CD8-positive, alpha-beta memory T cell (primary cell): Measurements from ENCODE around the gene IRAK1. TPM values are rescaled to one million over a fixed set of nuclear protein-coding genes. Genes with fewer than 3 reads are reported as not detected.

Source experiments
- CTCF ChIA-PET: fragments of 350-600 bp; sonication (Branson Sonifier 250); formaldehyde crosslinking; loops from one replicate; lab custom pipeline; 2021; ENCODE audit warnings: antibody characterized with exemption; lab: Charles Lee
- POLR2A ChIA-PET: fragments of 350-600 bp; sonication (Branson Sonifier 250); formaldehyde crosslinking; loops from one replicate; lab custom pipeline; 2021; ENCODE audit warnings: antibody characterized with exemption; lab: Charles Lee
- DNase-seq, 5 donors: peaks; one replicate each; pipeline versions ENCODE4 v3.0.0 to v3.0.0-alpha.2; 2020 to 2022; ENCODE audit warnings: mixed read lengths in 1 of 5
- H3K27ac ChIP-seq: one replicate; pipeline ENCODE4 v1.7.0; 2013; ENCODE audit warnings: low read depth, mild to moderate bottlenecking, low read length, moderate library complexity
- H3K27me3 ChIP-seq: 2 replicates; pipeline ENCODE4 v1.7.0; 2013; ENCODE audit warnings: low read length, mild to moderate bottlenecking; ENCODE audit not compliant: insufficient read depth, poor library complexity, severe bottlenecking
- H3K36me3 ChIP-seq: 2 replicates; pipeline ENCODE4 v1.7.0; 2013; ENCODE audit warnings: mild to moderate bottlenecking, low read length, moderate library complexity; ENCODE audit not compliant: insufficient read depth
- H3K4me1 ChIP-seq: 2 replicates; pipeline ENCODE4 v1.7.0; 2013; ENCODE audit warnings: mild to moderate bottlenecking, low read length, moderate library complexity; ENCODE audit not compliant: insufficient read depth
- H3K4me3 ChIP-seq: 2 replicates; pipeline ENCODE4 v1.7.0; 2013; ENCODE audit warnings: mild to moderate bottlenecking, low read length
- H3K9me3 ChIP-seq: 2 replicates; pipeline ENCODE4 v1.7.0; 2013; ENCODE audit warnings: mild to moderate bottlenecking, low read length
- H3K27ac Mint-ChIP-seq, 8 donors: one replicate each; pipeline ENCODE4 v1.8.0; 2020 to 2021; ENCODE audit warnings: mixed read lengths in 8 of 8, mild to moderate bottlenecking in 6 of 8, inconsistent platforms in 3 of 8, moderate library complexity in 3 of 8
- H3K27me3 Mint-ChIP-seq, 2 donors: one replicate each; pipeline ENCODE4 v1.8.0; 2020 to 2021; ENCODE audit warnings: mixed read lengths in 2 of 2, mild to moderate bottlenecking in 1 of 2, moderate library complexity in 1 of 2
- H3K36me3 Mint-ChIP-seq, 3 donors: one replicate each; pipeline ENCODE4 v1.8.0; 2020 to 2021; ENCODE audit warnings: mixed read lengths in 3 of 3, inconsistent platforms in 1 of 3, mild to moderate bottlenecking in 1 of 3
- H3K4me1 Mint-ChIP-seq, 3 donors: one replicate each; pipeline ENCODE4 v1.8.0; 2020 to 2021; ENCODE audit warnings: mixed read lengths in 3 of 3, inconsistent platforms in 1 of 3, mild to moderate bottlenecking in 1 of 3
- H3K4me3 Mint-ChIP-seq, 7 donors: one replicate each; pipeline ENCODE4 v1.8.0; 2020 to 2021; ENCODE audit warnings: mixed read lengths in 7 of 7, mild to moderate bottlenecking in 6 of 7, moderate library complexity in 4 of 7, inconsistent platforms in 2 of 7
- H3K9me3 Mint-ChIP-seq, 5 donors: one replicate each; pipeline ENCODE4 v1.8.0; 2020 to 2022; ENCODE audit warnings: mixed read lengths in 5 of 5, mild to moderate bottlenecking in 3 of 5, moderate library complexity in 2 of 5, inconsistent platforms in 1 of 5
- polyA plus RNA-seq: library from polyadenylated mRNA; unstranded; fragments of 300-500 nt; fragmentation: Illumina TruSeq; gene quantifications from one replicate; pipeline ENCODE4 v1.2.3, GENCODE V29; 2021
- total RNA-seq, 2 experiments: library from RNA; stranded (reverse); gene quantifications; one replicate each; pipeline ENCODE4 v1.2.3, GENCODE V29; 2021

IRAK1 gene
- total and polyA plus RNA-seq, 3 experiments from 2014 or later: 58.0 to 214 (median 208) TPM

- POLR2A ChIA-PET: no interaction called here
- no peaks in the 10 kb centered on the region for H3K9me3 Mint-ChIP-seq
- H3K9me3 ChIP-seq: no peaks in the 10 kb centered on the region
- H3K4me3 Mint-ChIP-seq: no peak overlapping the region
- CTCF ChIA-PET: no interaction called here
- peaks cover 13 to 20% (median 16%) of the 10 kb centered on the region in 3 donors for H3K4me1 Mint-ChIP-seq
- no peak overlapping the region for H3K27ac ChIP-seq
- peaks cover 0 to 2% (median 0%) of the 10 kb centered on the region in 3 donors for H3K36me3 Mint-ChIP-seq
- peak overlapping the region in 3 of 8 donors; percentile 47 to 77 (median 66) for H3K27ac Mint-ChIP-seq
- peaks cover 20% of the 10 kb centered on the region for H3K4me1 ChIP-seq
- H3K27me3 Mint-ChIP-seq: peaks cover 0 to 7% of the 10 kb centered on the region in 2 donors
- H3K4me3 ChIP-seq: no peak overlapping the region
- H3K27me3 ChIP-seq: no peaks in the 10 kb centered on the region
- H3K36me3 ChIP-seq: no peaks in the 10 kb centered on the region
- no peak for DNase-seq
Observed at GRCh38 chrX:153991013-153991580, 28.6 kb downstream of the IRAK1 start.

GRCh38 chrX:153989973-153990655 lies 29.6 kb downstream of the IRAK1 start:
- Histone ChIP-seq H3K4me3 (no peak overlapping the region), H3K27ac (no peak overlapping the region), H3K27me3 (no peaks in the 10 kb centered on the region), H3K9me3 (no peaks in the 10 kb centered on the region), H3K36me3 (no peaks in the 10 kb centered on the region), H3K4me1 (peaks cover 22% of the 10 kb centered on the region)
- CTCF ChIA-PET: no interaction called here
- DNase-seq: peak in 2 of 5 donors; percentile 24 to 47
- H3K27me3 Mint-ChIP-seq: peaks cover 0 to 7% of the 10 kb centered on the region in 2 donors
- peaks cover 0 to 2% (median 0%) of the 10 kb centered on the region in 3 donors for H3K36me3 Mint-ChIP-seq
- peak overlapping the region; percentile 3 to 94 (median 74) for H3K27ac Mint-ChIP-seq
- H3K9me3 Mint-ChIP-seq: no peaks in the 10 kb centered on the region
- POLR2A ChIA-PET: interaction anchor here (0.6 to 0.7 kb wide), 2 partner anchors 8 to 19 kb away, joined by 4 read pairs; partner anchors contain the start of gene HCFC1
- peak overlapping the region in 2 of 7 donors; percentile 34 to 58 for H3K4me3 Mint-ChIP-seq
- H3K4me1 Mint-ChIP-seq: peaks cover 13 to 25% (median 16%) of the 10 kb centered on the region in 3 donors

GRCh38 chrX:153988493-153988892 lies 31.2 kb downstream of the IRAK1 start:
- H3K27ac Mint-ChIP-seq: peak overlapping the region in 3 of 8 donors; percentile 24 to 53 (median 47)
- no peaks in the 10 kb centered on the region for H3K36me3 ChIP-seq
- peaks cover 0 to 2% (median 0%) of the 10 kb centered on the region in 3 donors for H3K36me3 Mint-ChIP-seq
- peaks cover 0 to 7% of the 10 kb centered on the region in 2 donors for H3K27me3 Mint-ChIP-seq
- H3K4me3 ChIP-seq: no peak overlapping the region
- H3K4me3 Mint-ChIP-seq: no peak overlapping the region
- no peak for DNase-seq
- no peaks in the 10 kb centered on the region for H3K27me3 ChIP-seq
- H3K4me1 ChIP-seq: peaks cover 38% of the 10 kb centered on the region
- ChIA-PET CTCF (no interaction called here), POLR2A (interaction anchor here (0.6 kb wide), 1 partner anchor 14 kb away, joined by 3 read pairs; no protein-coding TSS in a partner anchor)
- H3K4me1 Mint-ChIP-seq: peaks cover 25 to 38% (median 29%) of the 10 kb centered on the region in 3 donors
- H3K27ac ChIP-seq: no peak overlapping the region
- H3K9me3 ChIP-seq: no peaks in the 10 kb centered on the region
- no peaks in the 10 kb centered on the region for H3K9me3 Mint-ChIP-seq

DNA sequence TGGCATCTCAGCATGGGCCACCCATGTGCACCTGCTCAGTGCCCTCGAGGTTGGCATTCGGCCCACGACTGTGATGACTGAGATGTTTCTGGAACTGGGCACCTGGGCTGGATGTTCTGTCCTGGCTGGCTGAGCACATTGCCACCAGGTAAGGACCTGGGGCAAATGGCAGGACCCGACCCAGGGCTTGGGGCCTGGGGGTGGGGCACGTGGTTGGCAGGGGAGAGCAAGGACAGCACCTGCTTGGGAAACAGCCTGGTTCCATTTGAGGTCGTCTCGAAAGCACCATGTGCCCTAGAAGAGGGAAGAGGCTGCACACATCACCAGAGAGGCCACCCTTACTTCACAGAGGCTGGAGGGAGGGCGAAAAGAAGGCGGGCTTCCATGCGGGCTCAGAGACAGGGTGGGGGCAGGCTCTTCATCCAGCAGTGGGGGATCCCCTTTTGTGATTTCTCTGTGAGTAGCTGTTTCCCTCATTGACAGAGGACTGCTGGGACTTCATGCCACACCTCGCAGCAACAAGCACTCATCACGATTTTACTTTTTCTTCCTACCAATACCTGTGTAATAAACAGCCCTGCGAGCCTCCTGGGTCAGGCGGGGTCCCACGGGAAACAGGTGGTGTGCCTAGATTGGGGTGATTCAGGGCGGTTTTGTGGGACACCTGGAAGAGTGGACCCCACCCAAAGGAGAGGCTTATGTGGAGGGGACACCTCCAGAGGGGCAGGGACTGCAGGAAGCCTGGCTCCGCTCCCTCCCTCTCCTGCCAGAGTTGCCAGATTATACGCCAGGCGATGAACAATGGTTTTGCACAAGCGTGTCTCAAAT lies 35.1 kb downstream of the IRAK1 start:
- Mint-ChIP-seq H3K36me3 (peaks cover 0 to 2% (median 0%) of the 10 kb centered on the region in 3 donors), H3K27ac (peak overlapping the region; percentile 90 to 98 (median 95)), H3K4me3 (peak overlapping the region; percentile 50 to 92 (median 76)), H3K4me1 (peaks cover 40 to 63% (median 47%) of the 10 kb centered on the region in 3 donors), H3K9me3 (no peaks in the 10 kb centered on the region), H3K27me3 (peaks cover 0 to 6% of the 10 kb centered on the region in 2 donors)
- H3K36me3 ChIP-seq: no peaks in the 10 kb centered on the region
- peak in 1 of 5 donors; percentile 41 for DNase-seq
- peak overlapping the region; percentile 61 for H3K27ac ChIP-seq
- peak overlapping the region; percentile 45 for H3K4me3 ChIP-seq
- H3K27me3 ChIP-seq: no peaks in the 10 kb centered on the region
- H3K9me3 ChIP-seq: no peaks in the 10 kb centered on the region
- ChIA-PET POLR2A (interaction anchor here (1.3 to 2.0 kb wide), 2 partner anchors 10 to 13 kb away, joined by 4 to 6 read pairs; partner anchors contain the start of gene HCFC1), CTCF (interaction anchor here (1.8 kb wide), 1 partner anchor 29 kb away, joined by 6 read pairs; no protein-coding TSS in a partner anchor)
- H3K4me1 ChIP-seq: peaks cover 58% of the 10 kb centered on the region

DNA sequence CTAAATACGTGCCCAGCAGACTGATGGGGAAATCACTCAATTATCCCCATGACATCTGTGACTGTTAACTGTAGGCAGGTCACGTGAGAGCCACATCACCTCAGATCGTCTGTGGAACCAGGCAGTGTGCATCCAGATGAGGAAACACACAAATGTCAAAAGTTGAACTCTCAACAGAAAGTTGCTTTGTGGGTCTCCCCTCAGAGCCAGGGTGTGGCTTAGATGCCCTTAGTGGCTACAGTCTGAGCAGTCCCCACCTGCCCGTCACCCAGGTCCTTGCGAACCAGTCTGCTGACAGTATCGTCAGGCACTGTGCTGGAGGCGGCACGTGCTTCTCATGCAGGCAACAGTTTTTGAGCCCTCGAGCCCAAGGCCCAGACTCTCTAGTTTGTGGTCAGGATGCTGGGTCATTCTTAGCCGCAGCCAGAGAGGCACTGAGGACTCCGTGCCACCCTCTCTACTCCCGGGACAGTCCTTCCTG lies 36.3 kb downstream of the IRAK1 start:
- Histone ChIP-seq H3K27me3 (no peaks in the 10 kb centered on the region), H3K9me3 (no peaks in the 10 kb centered on the region), H3K4me1 (peaks cover 55% of the 10 kb centered on the region), H3K4me3 (no peak overlapping the region), H3K27ac (no peak overlapping the region), H3K36me3 (no peaks in the 10 kb centered on the region)
- Mint-ChIP-seq H3K27ac (peak overlapping the region; percentile 54 to 98 (median 86)), H3K36me3 (no peaks in the 10 kb centered on the region), H3K9me3 (no peaks in the 10 kb centered on the region), H3K4me1 (peaks cover 37 to 58% (median 43%) of the 10 kb centered on the region in 3 donors), H3K4me3 (peak overlapping the region; percentile 18 to 76 (median 55)), H3K27me3 (peaks cover 0 to 6% of the 10 kb centered on the region in 2 donors)
- CTCF ChIA-PET: no interaction called here
- POLR2A ChIA-PET: no interaction called here
- DNase-seq: peak in 1 of 5 donors; percentile 11

DNA sequence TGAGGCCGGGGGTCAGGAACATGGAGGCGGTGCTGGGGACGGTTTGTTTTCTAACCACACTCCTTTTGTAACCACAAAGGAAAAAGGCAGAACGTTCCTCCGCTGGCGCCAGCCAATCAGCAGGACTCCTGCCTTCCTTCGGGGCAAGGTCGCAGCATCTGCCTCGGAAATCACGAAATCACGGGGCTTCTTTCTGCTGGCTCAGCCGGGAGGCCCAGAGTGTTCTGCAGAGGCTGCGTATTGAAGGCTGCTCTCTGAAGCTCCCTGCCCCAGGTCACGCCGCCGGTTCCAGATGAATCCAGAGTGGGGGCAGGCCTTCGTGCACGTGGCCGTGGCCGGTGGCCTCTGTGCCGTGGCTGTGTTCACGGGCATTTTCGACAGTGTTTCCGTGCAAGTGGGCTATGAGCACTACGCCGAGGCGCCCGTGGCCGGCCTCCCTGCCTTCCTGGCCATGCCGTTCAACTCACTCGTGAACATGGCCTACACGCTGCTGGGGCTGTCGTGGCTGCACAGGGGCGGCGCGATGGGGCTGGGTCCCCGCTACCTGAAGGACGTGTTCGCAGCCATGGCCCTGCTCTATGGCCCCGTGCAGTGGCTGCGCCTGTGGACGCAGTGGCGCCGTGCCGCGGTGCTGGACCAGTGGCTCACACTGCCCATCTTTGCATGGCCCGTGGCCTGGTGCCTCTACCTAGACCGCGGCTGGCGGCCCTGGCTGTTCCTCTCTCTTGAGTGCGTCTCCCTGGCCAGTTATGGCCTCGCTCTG lies 37.8 kb downstream of the IRAK1 start:
- peaks cover 37 to 53% (median 43%) of the 10 kb centered on the region in 3 donors for H3K4me1 Mint-ChIP-seq
- H3K36me3 Mint-ChIP-seq: no peaks in the 10 kb centered on the region
- peak overlapping the region; percentile 91 to 99 (median 95) for H3K27ac Mint-ChIP-seq
- ChIA-PET POLR2A (interaction anchor here (0.7 to 2.2 kb wide), 4 partner anchors 8 to 11 kb away, joined by 3 to 15 read pairs (median 4); partner anchors contain the start of genes HCFC1 and TMEM187), CTCF (interaction anchor here (1.2 to 2.8 kb wide), 4 partner anchors 11 to 32 kb away, joined by 3 to 9 read pairs (median 4); partner anchors contain the start of gene HCFC1)
- H3K9me3 Mint-ChIP-seq: no peaks in the 10 kb centered on the region
- Histone ChIP-seq H3K4me1 (peaks cover 55% of the 10 kb centered on the region), H3K27me3 (no peaks in the 10 kb centered on the region), H3K27ac (no peak overlapping the region), H3K36me3 (no peaks in the 10 kb centered on the region), H3K9me3 (no peaks in the 10 kb centered on the region), H3K4me3 (peak overlapping the region; percentile 23)
- H3K27me3 Mint-ChIP-seq: peaks cover 0 to 6% of the 10 kb centered on the region in 2 donors
- peak overlapping the region; percentile 71 to 89 (median 76) for H3K4me3 Mint-ChIP-seq
- peak; percentile 29 to 64 (median 51) for DNase-seq
